ENCODE data around the gene ORAI1.

ORAI1 gene

GRCh38 chr12:121626853-121627640, 717 bp downstream of the ORAI1 start:
- no peaks in the 10 kb centered on the region for H3K9me3 ChIP-seq (ENCODE audit: control insufficient read depth, insufficient read depth, low read depth, low read length)
- CTCF ChIA-PET = interaction anchor here (0.6 to 7.6 kb wide), 15 partner anchors 9 to 167 kb away, joined by 3 to 103 read pairs (median 3); no protein-coding TSS in a partner anchor
- peak; percentile 72 for TF ChIP-seq ZBTB20 (tag by site-specific recombination; IDR thresholded peaks at IDR 0.05)
- peak; percentile 21; the same call in 1 of the 2 replicates for TF ChIP-seq ZNF843 (tag by site-specific recombination; IDR thresholded peaks at IDR 0.05)
- peak; percentile 16; the same call in 1 of the 2 replicates for TF ChIP-seq ZNF391 (tag by site-specific recombination; IDR thresholded peaks at IDR 0.05; ENCODE audit: borderline replicate concordance, low read depth)
- no peak for TF ChIP-seq HOXD13 (CRISPR knock-in tag; IDR thresholded peaks at IDR 0.05; ENCODE audit: borderline replicate concordance)
- no peak for TF ChIP-seq ZNF433 (tag by site-specific recombination; IDR thresholded peaks at IDR 0.05; ENCODE audit: low read depth)
- no peak for TF ChIP-seq ZNF837 (tag by site-specific recombination; IDR thresholded peaks at IDR 0.05)
- no peak for TF ChIP-seq OSR2 (tag by site-specific recombination; IDR thresholded peaks at IDR 0.05)
- no peak for TF ChIP-seq OVOL3 (tag by site-specific recombination; IDR thresholded peaks at IDR 0.05)
- peak; percentile 31; the same call in 1 of the 2 replicates for TF ChIP-seq ZBTB17 (tag by site-specific recombination; IDR thresholded peaks at IDR 0.05)
- TF ChIP-seq ZFP37 (tag by site-specific recombination; IDR thresholded peaks at IDR 0.05) = 0 out of 2 replicates have a peak, but pooled peaks have one; percentile 29
- TF ChIP-seq ZNF596 (tag by site-specific recombination; IDR thresholded peaks at IDR 0.05) = no peak
- no peak for TF ChIP-seq ZNF623 (tag by site-specific recombination; IDR thresholded peaks at IDR 0.05)
- TF ChIP-seq EGR2 (tag by site-specific recombination; IDR thresholded peaks at IDR 0.05; ENCODE audit: low read depth) = no peak
- TF ChIP-seq IKZF3 (tag by site-specific recombination; IDR thresholded peaks at IDR 0.05) = no peak
- no peak for TF ChIP-seq ZNF664 (tag by site-specific recombination; IDR thresholded peaks at IDR 0.05)
- no peak for TF ChIP-seq YY1 (tag by site-specific recombination; IDR thresholded peaks at IDR 0.05)
- TF ChIP-seq, protein P1, sequence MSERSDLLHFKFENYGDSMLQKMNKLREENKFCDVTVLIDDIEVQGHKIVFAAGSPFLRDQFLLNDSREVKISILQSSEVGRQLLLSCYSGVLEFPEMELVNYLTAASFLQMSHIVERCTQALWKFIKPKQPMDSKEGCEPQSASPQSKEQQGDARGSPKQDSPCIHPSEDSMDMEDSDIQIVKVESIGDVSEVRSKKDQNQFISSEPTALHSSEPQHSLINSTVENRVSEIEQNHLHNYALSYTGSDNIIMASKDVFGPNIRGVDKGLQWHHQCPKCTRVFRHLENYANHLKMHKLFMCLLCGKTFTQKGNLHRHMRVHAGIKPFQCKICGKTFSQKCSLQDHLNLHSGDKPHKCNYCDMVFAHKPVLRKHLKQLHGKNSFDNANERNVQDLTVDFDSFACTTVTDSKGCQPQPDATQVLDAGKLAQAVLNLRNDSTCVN (tag by site-specific recombination; optimal IDR thresholded peaks at IDR 0.05) = peak; percentile 33
- peak; percentile 38 for TF ChIP-seq CTCF (tag by site-specific recombination; IDR thresholded peaks at IDR 0.05)
- TF ChIP-seq, protein P2, sequence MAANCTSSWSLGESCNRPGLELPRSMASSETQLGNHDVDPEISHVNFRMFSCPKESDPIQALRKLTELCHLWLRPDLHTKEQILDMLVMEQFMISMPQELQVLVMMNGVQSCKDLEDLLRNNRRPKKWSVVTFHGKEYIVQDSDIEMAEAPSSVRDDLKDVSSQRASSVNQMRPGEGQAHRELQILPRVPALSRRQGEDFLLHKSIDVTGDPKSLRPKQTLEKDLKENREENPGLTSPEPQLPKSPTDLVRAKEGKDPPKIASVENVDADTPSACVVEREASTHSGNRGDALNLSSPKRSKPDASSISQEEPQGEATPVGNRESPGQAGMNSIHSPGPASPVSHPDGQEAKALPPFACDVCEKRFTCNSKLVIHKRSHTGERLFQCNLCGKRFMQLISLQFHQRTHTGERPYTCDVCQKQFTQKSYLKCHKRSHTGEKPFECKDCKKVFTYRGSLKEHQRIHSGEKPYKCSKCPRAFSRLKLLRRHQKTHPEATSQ (tag by site-specific recombination; IDR thresholded peaks at IDR 0.05) = no peak
- TF ChIP-seq, protein P3, sequence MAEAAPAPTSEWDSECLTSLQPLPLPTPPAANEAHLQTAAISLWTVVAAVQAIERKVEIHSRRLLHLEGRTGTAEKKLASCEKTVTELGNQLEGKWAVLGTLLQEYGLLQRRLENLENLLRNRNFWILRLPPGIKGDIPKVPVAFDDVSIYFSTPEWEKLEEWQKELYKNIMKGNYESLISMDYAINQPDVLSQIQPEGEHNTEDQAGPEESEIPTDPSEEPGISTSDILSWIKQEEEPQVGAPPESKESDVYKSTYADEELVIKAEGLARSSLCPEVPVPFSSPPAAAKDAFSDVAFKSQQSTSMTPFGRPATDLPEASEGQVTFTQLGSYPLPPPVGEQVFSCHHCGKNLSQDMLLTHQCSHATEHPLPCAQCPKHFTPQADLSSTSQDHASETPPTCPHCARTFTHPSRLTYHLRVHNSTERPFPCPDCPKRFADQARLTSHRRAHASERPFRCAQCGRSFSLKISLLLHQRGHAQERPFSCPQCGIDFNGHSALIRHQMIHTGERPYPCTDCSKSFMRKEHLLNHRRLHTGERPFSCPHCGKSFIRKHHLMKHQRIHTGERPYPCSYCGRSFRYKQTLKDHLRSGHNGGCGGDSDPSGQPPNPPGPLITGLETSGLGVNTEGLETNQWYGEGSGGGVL (tag by site-specific recombination; IDR thresholded peaks at IDR 0.05) = peak; percentile 75
- TF ChIP-seq ZFHX2 (tag by site-specific recombination; conservative IDR thresholded peaks at IDR 0.05) = no peak; the same call in 1 of the 2 replicates
- TF ChIP-seq TCF7L2 (IDR thresholded peaks at IDR 0.05; ENCODE audit: borderline replicate concordance, low read depth, low read length) = no peak
- no peak for TF ChIP-seq HIC1 (tag by site-specific recombination; IDR thresholded peaks at IDR 0.05)
- TF ChIP-seq ZNF501 (tag by site-specific recombination; IDR thresholded peaks at IDR 0.05) = peak; percentile 43; the same call in 1 of the 2 replicates
- 0 out of 2 replicates have a peak, but pooled peaks have one; percentile 35 for TF ChIP-seq KLF16 (tag by site-specific recombination; IDR thresholded peaks at IDR 0.05)
- no peak for TF ChIP-seq ZNF184 (tag by site-specific recombination; IDR thresholded peaks at IDR 0.05)
- TF ChIP-seq, protein P4, sequence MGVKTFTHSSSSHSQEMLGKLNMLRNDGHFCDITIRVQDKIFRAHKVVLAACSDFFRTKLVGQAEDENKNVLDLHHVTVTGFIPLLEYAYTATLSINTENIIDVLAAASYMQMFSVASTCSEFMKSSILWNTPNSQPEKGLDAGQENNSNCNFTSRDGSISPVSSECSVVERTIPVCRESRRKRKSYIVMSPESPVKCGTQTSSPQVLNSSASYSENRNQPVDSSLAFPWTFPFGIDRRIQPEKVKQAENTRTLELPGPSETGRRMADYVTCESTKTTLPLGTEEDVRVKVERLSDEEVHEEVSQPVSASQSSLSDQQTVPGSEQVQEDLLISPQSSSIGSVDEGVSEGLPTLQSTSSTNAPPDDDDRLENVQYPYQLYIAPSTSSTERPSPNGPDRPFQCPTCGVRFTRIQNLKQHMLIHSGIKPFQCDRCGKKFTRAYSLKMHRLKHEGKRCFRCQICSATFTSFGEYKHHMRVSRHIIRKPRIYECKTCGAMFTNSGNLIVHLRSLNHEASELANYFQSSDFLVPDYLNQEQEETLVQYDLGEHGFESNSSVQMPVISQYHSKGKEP (tag by site-specific recombination; IDR thresholded peaks at IDR 0.05) = no peak
- TF ChIP-seq ZNF112 (tag by site-specific recombination; IDR thresholded peaks at IDR 0.05) = no peak

More at GRCh38 chr12:121626853-121627640, 717 bp downstream of the ORAI1 start:
- Histone ChIP-seq H3K36me3 (ENCODE audit: control insufficient read depth in 2 of 2, insufficient read depth in 1 of 2, low read length in 2 of 2) (no peaks in the 10 kb centered on the region), H3K4me3 (ENCODE audit: low read depth, low read length) (peak overlapping the region; percentile 65), H3K27ac (ENCODE audit: extremely low read depth, low read depth, low read length) (peak overlapping the region; percentile 61; the same call in 1 of the 2 replicates), H3K4me1 (ENCODE audit: control insufficient read depth, insufficient read depth, low read length) (peaks cover 5% of the 10 kb centered on the region; the same call in 1 of the 2 replicates)
- POLR2A ChIA-PET = interaction anchor here (0.5 to 1.8 kb wide), 11 partner anchors 9 to 1319 kb away, joined by 3 to 7 read pairs (median 4); partner anchors contain the start of gene RNF34

Data from HEK293 (cell line).